SH-SY5Y (cell line): ENCODE results near the gene PLA2G4E.

Experiments
- GATA2 ChIP-seq: IDR thresholded peaks from 2 replicates; pipeline ENCODE4 v1.6.1; 2011; ENCODE audit warnings: mild to moderate bottlenecking, low read depth, low read length
- GATA3 ChIP-seq: IDR thresholded peaks from 2 replicates; pipeline ENCODE4 v1.6.1; 2011; ENCODE audit warnings: low read depth, mild to moderate bottlenecking, low read length, moderate library complexity

DNA sequence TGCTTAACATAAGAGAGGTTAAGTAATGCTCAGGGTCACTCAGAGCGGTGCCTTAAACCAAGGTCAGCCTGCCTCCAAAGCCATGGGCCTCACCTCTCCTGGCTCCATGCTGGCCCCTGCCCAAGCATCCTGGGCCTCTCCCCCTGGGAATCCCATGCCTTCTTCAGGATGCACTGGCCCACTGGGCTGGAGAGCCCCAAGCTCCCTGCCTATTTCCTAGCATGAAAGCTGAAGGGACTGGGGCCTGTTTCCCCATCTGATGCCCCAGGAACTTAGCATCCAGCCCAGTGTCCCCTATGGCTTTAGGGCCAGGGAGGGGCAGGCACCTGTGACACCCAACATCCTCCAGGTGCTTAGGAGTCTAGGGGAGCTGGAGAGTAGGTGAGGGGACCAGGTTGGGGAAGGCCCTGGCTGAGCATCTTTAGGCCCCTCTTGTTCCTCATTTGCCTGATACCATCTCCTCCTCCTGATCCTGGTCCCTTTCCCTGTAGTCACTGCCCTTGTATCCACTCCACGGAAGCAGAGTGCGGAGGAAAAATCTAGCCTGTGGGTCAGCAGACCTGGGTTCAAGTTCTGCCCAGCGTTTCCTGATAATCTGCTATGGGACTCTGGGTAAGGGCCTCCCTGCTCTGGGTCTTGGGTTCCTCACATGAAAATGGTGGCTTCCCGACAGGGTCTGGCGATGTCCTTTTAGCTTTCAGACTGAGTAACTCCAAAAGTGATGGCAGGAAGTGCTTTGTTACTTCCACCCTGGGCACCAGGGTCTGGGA, 77.1 kb downstream of the PLA2G4E start:
- TF ChIP-seq GATA3 (no peak), GATA2 (no peak)
